GM18502 (cell line): ENCODE measurements around the gene SRRM5.

Experiments
- ATAC-seq: cut with Tn5 transposase; IDR thresholded peaks from one replicate; pipeline ENCODE4 v1.9.1; 2021; ENCODE audit warnings: mild to moderate bottlenecking; ENCODE audit not compliant: unreplicated experiment, poor library complexity

The SRRM5 gene

GRCh38 chr19:43609872-43610271, 2.0 kb upstream of the SRRM5 start:
- ATAC-seq, result no peak

- no peak for ATAC-seq
These were observed 1.4 kb upstream of the SRRM5 start for GRCh38 chr19:43610493-43610892.

- no peak for ATAC-seq
These were observed 486 bp downstream of the SRRM5 start for GRCh38 chr19:43612374-43612773.

- ATAC-seq, result no peak
These were observed 4.4 kb downstream of the SRRM5 start for GRCh38 chr19:43616306-43616705.

GRCh38 chr19:43616954-43617353, 5.1 kb downstream of the SRRM5 start:
- no peak for ATAC-seq

- ATAC-seq, result peak; percentile 34
These were observed 7.0 kb downstream of the SRRM5 start for GRCh38 chr19:43618921-43619261.

- ATAC-seq, result peak; percentile 71
These were observed 7.6 kb downstream of the SRRM5 start, which contains the start of gene ZNF428 for GRCh38 chr19:43619262-43620060. Gene ZNF428 (minus strand): TSS chr19:43619629. CDS start chr19:43614304, 5,325 bp downstream.

- ATAC-seq, result peak; percentile 4
These were observed 8.4 kb downstream of the SRRM5 start for GRCh38 chr19:43620061-43621001.

GRCh38 chr19:43622070-43622469, 10.2 kb downstream of the SRRM5 start:
- ATAC-seq, result no peak

- ATAC-seq, result no peak
These were observed 11.1 kb downstream of the SRRM5 start for GRCh38 chr19:43622956-43623355.

GRCh38 chr19:43623889-43624670, 12.2 kb downstream of the SRRM5 start:
- ATAC-seq, result no peak

- no peak for ATAC-seq
These were observed 13.0 kb downstream of the SRRM5 start for GRCh38 chr19:43624933-43625332.

- ATAC-seq, result no peak
These were observed 14.2 kb downstream of the SRRM5 start for GRCh38 chr19:43625918-43626579.

GRCh38 chr19:43626838-43627237, 14.9 kb downstream of the SRRM5 start:
- ATAC-seq, result no peak

- ATAC-seq, result no peak
These were observed 16.9 kb downstream of the SRRM5 start for GRCh38 chr19:43628646-43629326.

- no peak for ATAC-seq
These were observed 19.6 kb downstream of the SRRM5 start for GRCh38 chr19:43631491-43631890.

GRCh38 chr19:43633520-43633919, 21.6 kb downstream of the SRRM5 start:
- ATAC-seq, result no peak

GRCh38 chr19:43634068-43634467, 22.2 kb downstream of the SRRM5 start:
- ATAC-seq, result no peak

GRCh38 chr19:43634506-43634871, 22.6 kb downstream of the SRRM5 start:
- ATAC-seq, result no peak
